ENCODE measurements around the gene HOXD12. TPM values are rescaled to one million over a fixed set of nuclear protein-coding genes. Genes with fewer than 3 reads are reported as not detected.

The HOXD12 gene
- total RNA-seq, 4 donors from 2014 or later, result not detected

GRCh38 chr2:176147800-176148496 is 48.4 kb downstream of the HOXD12 start:
- TF ChIP-seq CTCF (IDR thresholded peaks at IDR 0.05; ENCODE audit: low read depth), result no peak

GRCh38 chr2:176148751-176149421 is 49.3 kb downstream of the HOXD12 start:
- TF ChIP-seq CTCF (IDR thresholded peaks at IDR 0.05; ENCODE audit: low read depth), result no peak

GRCh38 chr2:176149481-176149938 is 49.9 kb downstream of the HOXD12 start:
- TF ChIP-seq CTCF (IDR thresholded peaks at IDR 0.05; ENCODE audit: low read depth), result no peak

GRCh38 chr2:176149939-176150583 is 50.5 kb downstream of the HOXD12 start:
- no peak for TF ChIP-seq CTCF (IDR thresholded peaks at IDR 0.05; ENCODE audit: low read depth)

GRCh38 chr2:176150584-176151441 is 51.2 kb downstream of the HOXD12 start:
- no peak for TF ChIP-seq CTCF (IDR thresholded peaks at IDR 0.05; ENCODE audit: low read depth)

GRCh38 chr2:176151442-176152287 is 52.1 kb downstream of the HOXD12 start, which contains the start of gene HOXD4:
Gene HOXD4, plus strand, starts transcription at chr2:176151550. Its CDS starts 84 bp downstream, at chr2:176151634.
- no peak for TF ChIP-seq CTCF (IDR thresholded peaks at IDR 0.05; ENCODE audit: low read depth)

Data from subcutaneous adipose tissue (tissue), 4 donors.